K562 (cell line): Measurements from ENCODE around the gene UBE2O. TPM values are rescaled to one million over a fixed set of nuclear protein-coding genes. Genes with fewer than 3 reads are reported as not detected.

Experiments used
- ARID1B ChIP-seq: fragments of 450-650 bp; IDR thresholded peaks from 2 replicates; pipeline ENCODE4 v1.6.1; 2016; ENCODE audit warnings: antibody characterized with exemption, mild to moderate bottlenecking, inconsistent platforms
- CREB1 ChIP-seq, 2 experiments: sonication (generic) in 1 of 2; formaldehyde crosslinking in 1 of 2; IDR thresholded peaks; 2 replicates each; pipeline versions ENCODE4 v1.6.1 to v1.8.0; 2012 to 2022; ENCODE audit warnings: inconsistent platforms in 1 of 2, mild to moderate bottlenecking in 1 of 2, missing genetic modification reagents in 1 of 2, moderate library complexity in 1 of 2
- E2F3 ChIP-seq: fragments of 250-450 bp; sonication (Bioruptor Pico); IDR thresholded peaks from 2 replicates; pipeline ENCODE4 v1.4.0; 2020; ENCODE audit warnings: mild to moderate bottlenecking
- ELF4 ChIP-seq: fragments of 450-650 bp; formaldehyde crosslinking; IDR thresholded peaks from 2 replicates; pipeline ENCODE4 v1.4.0; 2022; ENCODE audit warnings: missing genetic modification characterization
- FOXJ2 ChIP-seq: fragments of 200-800 bp; sonication (Bioruptor generic); IDR thresholded peaks from 2 replicates; pipeline ENCODE4 v1.6.1; 2016; ENCODE audit warnings: missing genetic modification characterization, missing compliant biosample characterization
- HIVEP1 ChIP-seq: fragments of 250-450 bp; sonication (Bioruptor Pico); IDR thresholded peaks from 2 replicates; pipeline ENCODE4 v1.4.0; 2020; ENCODE audit warnings: mild to moderate bottlenecking
- LCOR ChIP-seq: sonication (generic); formaldehyde crosslinking; IDR thresholded peaks from 2 replicates; pipeline ENCODE4 v1.8.0; 2022; ENCODE audit warnings: mild to moderate bottlenecking, missing genetic modification reagents
- NFATC3 ChIP-seq: fragments of 450-650 bp; IDR thresholded peaks from 2 replicates; pipeline ENCODE4 v1.6.1; 2017; ENCODE audit warnings: mild to moderate bottlenecking
- ZFP30 ChIP-seq: fragments of 250-450 bp; sonication (Bioruptor Pico); IDR thresholded peaks from 2 replicates; pipeline ENCODE4 v1.8.0; 2022; ENCODE audit warnings: moderate library complexity, mild to moderate bottlenecking, inconsistent platforms, borderline replicate concordance
- polyA plus RNA-seq, 8 experiments: library from polyadenylated mRNA; depleted of rRNA in 4 of 8; stranded (reverse) in 5 of 8; unstranded in 3 of 8; fragments of >200 nt; fragmentation: Nextera tagmentation in 2 of 8; fragmentation: Illumina TruSeq in 1 of 8; extraction: Ambion mirVana in 2 of 8; extraction: Trizol in 1 of 8; gene quantifications; 2 replicates each; pipeline versions ENCODE4 v1.2.1 to v1.2.3, GENCODE V29; 2011 to 2014; ENCODE audit warnings: inconsistent platforms in 1 of 8, missing spikeins in 1 of 8
- total RNA-seq, 7 experiments: library from RNA; depleted of rRNA in 6 of 7; stranded (reverse); fragments of >200 nt in 6 of 7; fragmentation: Illumina TruSeq in 2 of 7; extraction: Trizol in 2 of 7; gene quantifications; 2 replicates each; pipeline versions ENCODE4 v1.2.1 to v1.2.3, GENCODE V29; 2011 to 2021; ENCODE audit warnings: low replicate concordance in 1 of 7
- TF ChIP-seq, protein P1 (sequence below), 2 experiments: fragments of 450-650 bp; IDR thresholded peaks; 2 replicates each; pipeline ENCODE4 v1.6.1; 2018; ENCODE audit warnings: mild to moderate bottlenecking in 2 of 2, low read depth in 1 of 2; ENCODE audit not compliant: partially characterized antibody in 2 of 2
- TF ChIP-seq, protein P2 (sequence below): fragments of 450-650 bp; IDR thresholded peaks from 2 replicates; pipeline ENCODE4 v1.6.1; 2016; ENCODE audit warnings: mild to moderate bottlenecking, moderate library complexity

UBE2O gene
- total and polyA plus RNA-seq, 9 of the 15 experiments (the other 6 are each of a cell fraction or from before 2014, with no cell fraction given): 1.6 to 39.7 (median 13.3) TPM

- peak; percentile 85; the same call in 1 of the 2 replicates for TF ChIP-seq HIVEP1 (CRISPR knock-in tag)
- TF ChIP-seq LCOR (CRISPR knock-in tag): peak; percentile 69; the same call in 1 of the 2 replicates
- TF ChIP-seq, protein P1, sequence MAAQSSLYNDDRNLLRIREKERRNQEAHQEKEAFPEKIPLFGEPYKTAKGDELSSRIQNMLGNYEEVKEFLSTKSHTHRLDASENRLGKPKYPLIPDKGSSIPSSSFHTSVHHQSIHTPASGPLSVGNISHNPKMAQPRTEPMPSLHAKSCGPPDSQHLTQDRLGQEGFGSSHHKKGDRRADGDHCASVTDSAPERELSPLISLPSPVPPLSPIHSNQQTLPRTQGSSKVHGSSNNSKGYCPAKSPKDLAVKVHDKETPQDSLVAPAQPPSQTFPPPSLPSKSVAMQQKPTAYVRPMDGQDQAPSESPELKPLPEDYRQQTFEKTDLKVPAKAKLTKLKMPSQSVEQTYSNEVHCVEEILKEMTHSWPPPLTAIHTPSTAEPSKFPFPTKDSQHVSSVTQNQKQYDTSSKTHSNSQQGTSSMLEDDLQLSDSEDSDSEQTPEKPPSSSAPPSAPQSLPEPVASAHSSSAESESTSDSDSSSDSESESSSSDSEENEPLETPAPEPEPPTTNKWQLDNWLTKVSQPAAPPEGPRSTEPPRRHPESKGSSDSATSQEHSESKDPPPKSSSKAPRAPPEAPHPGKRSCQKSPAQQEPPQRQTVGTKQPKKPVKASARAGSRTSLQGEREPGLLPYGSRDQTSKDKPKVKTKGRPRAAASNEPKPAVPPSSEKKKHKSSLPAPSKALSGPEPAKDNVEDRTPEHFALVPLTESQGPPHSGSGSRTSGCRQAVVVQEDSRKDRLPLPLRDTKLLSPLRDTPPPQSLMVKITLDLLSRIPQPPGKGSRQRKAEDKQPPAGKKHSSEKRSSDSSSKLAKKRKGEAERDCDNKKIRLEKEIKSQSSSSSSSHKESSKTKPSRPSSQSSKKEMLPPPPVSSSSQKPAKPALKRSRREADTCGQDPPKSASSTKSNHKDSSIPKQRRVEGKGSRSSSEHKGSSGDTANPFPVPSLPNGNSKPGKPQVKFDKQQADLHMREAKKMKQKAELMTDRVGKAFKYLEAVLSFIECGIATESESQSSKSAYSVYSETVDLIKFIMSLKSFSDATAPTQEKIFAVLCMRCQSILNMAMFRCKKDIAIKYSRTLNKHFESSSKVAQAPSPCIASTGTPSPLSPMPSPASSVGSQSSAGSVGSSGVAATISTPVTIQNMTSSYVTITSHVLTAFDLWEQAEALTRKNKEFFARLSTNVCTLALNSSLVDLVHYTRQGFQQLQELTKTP (IDR thresholded peaks at IDR 0.05; ENCODE audit: low read depth in 1 of 2, partially characterized antibody in 2 of 2): peak; percentile 16 to 95
- peak; percentile 86; the same call in 1 of the 2 replicates for TF ChIP-seq E2F3 (CRISPR knock-in tag)
- TF ChIP-seq ARID1B: peak; percentile 100
- peak; percentile 79 for TF ChIP-seq CREB1 (IDR thresholded peaks at IDR 0.05)
- 0 out of 2 replicates have a peak, but pooled peaks have one; percentile 14 for TF ChIP-seq CREB1 (CRISPR knock-in tag; IDR thresholded peaks at IDR 0.05)
- TF ChIP-seq, protein P2, sequence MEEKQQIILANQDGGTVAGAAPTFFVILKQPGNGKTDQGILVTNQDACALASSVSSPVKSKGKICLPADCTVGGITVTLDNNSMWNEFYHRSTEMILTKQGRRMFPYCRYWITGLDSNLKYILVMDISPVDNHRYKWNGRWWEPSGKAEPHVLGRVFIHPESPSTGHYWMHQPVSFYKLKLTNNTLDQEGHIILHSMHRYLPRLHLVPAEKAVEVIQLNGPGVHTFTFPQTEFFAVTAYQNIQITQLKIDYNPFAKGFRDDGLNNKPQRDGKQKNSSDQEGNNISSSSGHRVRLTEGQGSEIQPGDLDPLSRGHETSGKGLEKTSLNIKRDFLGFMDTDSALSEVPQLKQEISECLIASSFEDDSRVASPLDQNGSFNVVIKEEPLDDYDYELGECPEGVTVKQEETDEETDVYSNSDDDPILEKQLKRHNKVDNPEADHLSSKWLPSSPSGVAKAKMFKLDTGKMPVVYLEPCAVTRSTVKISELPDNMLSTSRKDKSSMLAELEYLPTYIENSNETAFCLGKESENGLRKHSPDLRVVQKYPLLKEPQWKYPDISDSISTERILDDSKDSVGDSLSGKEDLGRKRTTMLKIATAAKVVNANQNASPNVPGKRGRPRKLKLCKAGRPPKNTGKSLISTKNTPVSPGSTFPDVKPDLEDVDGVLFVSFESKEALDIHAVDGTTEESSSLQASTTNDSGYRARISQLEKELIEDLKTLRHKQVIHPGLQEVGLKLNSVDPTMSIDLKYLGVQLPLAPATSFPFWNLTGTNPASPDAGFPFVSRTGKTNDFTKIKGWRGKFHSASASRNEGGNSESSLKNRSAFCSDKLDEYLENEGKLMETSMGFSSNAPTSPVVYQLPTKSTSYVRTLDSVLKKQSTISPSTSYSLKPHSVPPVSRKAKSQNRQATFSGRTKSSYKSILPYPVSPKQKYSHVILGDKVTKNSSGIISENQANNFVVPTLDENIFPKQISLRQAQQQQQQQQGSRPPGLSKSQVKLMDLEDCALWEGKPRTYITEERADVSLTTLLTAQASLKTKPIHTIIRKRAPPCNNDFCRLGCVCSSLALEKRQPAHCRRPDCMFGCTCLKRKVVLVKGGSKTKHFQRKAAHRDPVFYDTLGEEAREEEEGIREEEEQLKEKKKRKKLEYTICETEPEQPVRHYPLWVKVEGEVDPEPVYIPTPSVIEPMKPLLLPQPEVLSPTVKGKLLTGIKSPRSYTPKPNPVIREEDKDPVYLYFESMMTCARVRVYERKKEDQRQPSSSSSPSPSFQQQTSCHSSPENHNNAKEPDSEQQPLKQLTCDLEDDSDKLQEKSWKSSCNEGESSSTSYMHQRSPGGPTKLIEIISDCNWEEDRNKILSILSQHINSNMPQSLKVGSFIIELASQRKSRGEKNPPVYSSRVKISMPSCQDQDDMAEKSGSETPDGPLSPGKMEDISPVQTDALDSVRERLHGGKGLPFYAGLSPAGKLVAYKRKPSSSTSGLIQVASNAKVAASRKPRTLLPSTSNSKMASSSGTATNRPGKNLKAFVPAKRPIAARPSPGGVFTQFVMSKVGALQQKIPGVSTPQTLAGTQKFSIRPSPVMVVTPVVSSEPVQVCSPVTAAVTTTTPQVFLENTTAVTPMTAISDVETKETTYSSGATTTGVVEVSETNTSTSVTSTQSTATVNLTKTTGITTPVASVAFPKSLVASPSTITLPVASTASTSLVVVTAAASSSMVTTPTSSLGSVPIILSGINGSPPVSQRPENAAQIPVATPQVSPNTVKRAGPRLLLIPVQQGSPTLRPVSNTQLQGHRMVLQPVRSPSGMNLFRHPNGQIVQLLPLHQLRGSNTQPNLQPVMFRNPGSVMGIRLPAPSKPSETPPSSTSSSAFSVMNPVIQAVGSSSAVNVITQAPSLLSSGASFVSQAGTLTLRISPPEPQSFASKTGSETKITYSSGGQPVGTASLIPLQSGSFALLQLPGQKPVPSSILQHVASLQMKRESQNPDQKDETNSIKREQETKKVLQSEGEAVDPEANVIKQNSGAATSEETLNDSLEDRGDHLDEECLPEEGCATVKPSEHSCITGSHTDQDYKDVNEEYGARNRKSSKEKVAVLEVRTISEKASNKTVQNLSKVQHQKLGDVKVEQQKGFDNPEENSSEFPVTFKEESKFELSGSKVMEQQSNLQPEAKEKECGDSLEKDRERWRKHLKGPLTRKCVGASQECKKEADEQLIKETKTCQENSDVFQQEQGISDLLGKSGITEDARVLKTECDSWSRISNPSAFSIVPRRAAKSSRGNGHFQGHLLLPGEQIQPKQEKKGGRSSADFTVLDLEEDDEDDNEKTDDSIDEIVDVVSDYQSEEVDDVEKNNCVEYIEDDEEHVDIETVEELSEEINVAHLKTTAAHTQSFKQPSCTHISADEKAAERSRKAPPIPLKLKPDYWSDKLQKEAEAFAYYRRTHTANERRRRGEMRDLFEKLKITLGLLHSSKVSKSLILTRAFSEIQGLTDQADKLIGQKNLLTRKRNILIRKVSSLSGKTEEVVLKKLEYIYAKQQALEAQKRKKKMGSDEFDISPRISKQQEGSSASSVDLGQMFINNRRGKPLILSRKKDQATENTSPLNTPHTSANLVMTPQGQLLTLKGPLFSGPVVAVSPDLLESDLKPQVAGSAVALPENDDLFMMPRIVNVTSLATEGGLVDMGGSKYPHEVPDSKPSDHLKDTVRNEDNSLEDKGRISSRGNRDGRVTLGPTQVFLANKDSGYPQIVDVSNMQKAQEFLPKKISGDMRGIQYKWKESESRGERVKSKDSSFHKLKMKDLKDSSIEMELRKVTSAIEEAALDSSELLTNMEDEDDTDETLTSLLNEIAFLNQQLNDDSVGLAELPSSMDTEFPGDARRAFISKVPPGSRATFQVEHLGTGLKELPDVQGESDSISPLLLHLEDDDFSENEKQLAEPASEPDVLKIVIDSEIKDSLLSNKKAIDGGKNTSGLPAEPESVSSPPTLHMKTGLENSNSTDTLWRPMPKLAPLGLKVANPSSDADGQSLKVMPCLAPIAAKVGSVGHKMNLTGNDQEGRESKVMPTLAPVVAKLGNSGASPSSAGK: peak; percentile 48; the same call in 1 of the 2 replicates
- TF ChIP-seq ZFP30 (CRISPR knock-in tag): no peak
- TF ChIP-seq NFATC3: peak; percentile 53; the same call in 1 of the 2 replicates
- TF ChIP-seq ELF4: peak; percentile 88
- peak; percentile 95 for TF ChIP-seq FOXJ2 (tag)
Measured at GRCh38 chr17:76405967-76406647, 46.8 kb downstream of the UBE2O start (continued).
